Activated CD4-positive, alpha-beta T cell treated with anti-CD3 and anti-CD28 coated beads for 4 hours (primary cell): ENCODE results near the gene OR2A1.
"Not testable (repeated sequence)": the region's sequence is repeated elsewhere in the genome, so short reads cannot be mapped to it uniquely, and the experiment has no call there.

ENCODE experiments used
- DNase-seq, 2 donors: peaks; one replicate each; pipeline ENCODE4 v3.0.0-alpha.2; 2020

Gene OR2A1

DNA sequence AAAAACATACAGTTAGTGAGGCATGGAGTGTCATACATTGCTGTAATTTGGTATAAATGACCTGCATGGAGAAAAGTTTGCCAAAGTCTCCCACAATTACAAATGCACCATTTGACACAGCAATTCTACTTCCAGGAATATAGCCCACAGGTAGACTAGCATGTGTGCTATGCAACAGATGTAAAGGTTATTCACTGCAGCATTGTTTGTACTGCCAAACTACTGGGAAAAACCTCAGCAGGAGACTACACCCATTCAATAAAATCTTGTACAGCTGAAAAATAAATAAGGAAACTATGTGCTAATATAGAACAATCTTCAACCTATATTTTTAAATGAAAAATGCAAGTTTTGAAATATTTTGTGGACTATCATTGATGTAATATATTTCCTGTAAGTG, 17.8 kb downstream of the OR2A1 start:
- DNase-seq: not testable (repeated sequence)

GRCh38 chr7:144331221-144331995, 19.2 kb downstream of the OR2A1 start:
- not testable (repeated sequence) for DNase-seq

DNA sequence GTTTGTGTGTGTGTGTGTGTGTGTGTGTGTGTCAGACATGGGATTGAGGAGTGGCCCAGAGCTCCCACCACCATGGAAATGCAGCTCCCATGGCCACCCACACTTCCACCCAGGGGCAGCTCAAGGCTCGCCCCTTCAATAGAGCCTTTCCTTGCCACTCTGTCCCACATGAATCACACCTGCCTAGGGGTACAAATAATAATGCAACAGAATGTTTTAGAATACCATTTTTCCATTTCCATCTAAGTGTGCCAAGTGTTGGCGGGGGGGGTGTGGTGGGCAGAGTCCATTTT, 19.7 kb downstream of the OR2A1 start:
- not testable (repeated sequence) for DNase-seq

GRCh38 chr7:144348625-144349024, 36.4 kb downstream of the OR2A1 start:
- DNase-seq: not testable (repeated sequence)

DNA sequence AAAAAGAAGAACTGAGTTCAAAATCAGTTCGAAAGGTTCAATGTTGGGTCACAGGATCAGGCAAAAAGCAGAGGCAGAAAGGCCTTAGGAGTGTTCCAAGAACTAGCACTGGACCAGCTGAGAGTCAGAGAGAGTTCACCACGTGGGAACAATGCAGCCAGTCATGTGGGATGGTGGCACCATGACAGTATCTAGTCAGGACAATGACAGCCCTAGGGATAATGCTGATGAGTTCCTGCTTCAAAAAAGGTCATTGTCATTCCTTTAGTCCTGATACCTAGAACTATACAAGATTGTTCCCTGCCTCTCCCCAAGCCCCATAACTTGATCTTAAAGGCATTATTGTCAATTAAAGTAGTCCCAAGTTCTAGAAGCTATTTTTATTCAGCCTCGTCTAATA, 39.4 kb downstream of the OR2A1 start:
- DNase-seq: not testable (repeated sequence)

GRCh38 chr7:144355176-144355822, 43.1 kb downstream of the OR2A1 start, which contains the start of gene ARHGEF5:
ARHGEF5 (plus strand) TSS chr7:144355402; CDS start chr7:144362670, 7,268 bp downstream.
- DNase-seq: not testable (repeated sequence)

GRCh38 chr7:144356185-144356584, 44.0 kb downstream of the OR2A1 start:
- not testable (repeated sequence) for DNase-seq

GRCh38 chr7:144356860-144357259, 44.6 kb downstream of the OR2A1 start:
- DNase-seq: not testable (repeated sequence)

GRCh38 chr7:144362061-144362460, 49.8 kb downstream of the OR2A1 start:
- DNase-seq: not testable (repeated sequence)

- DNase-seq: not testable (repeated sequence)
Observed at GRCh38 chr7:144365523-144365922, 53.3 kb downstream of the OR2A1 start.

DNA sequence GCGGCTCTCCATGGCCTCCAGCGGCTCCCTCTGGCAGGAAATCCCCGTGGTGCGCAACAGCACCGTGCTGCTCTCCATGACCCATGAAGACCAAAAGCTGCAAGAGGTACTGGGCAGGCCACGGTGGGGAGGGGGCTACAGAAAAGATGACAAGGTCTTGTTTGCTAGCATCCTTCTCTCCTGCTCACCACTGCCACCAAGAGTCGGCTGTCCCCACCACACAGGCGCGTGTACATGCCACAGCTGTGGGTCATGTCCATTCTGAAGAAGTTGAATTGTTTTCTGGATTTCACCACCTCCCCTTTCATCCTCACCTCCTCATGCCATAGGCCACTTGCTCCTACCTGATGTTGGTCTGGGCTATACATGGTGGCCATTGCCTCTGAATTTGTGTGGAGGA, 55.0 kb downstream of the OR2A1 start:
- not testable (repeated sequence) for DNase-seq

GRCh38 chr7:144369221-144369620, 57.0 kb downstream of the OR2A1 start:
- not testable (repeated sequence) for DNase-seq
